Cardiac fibroblast (primary cell): Measurements from ENCODE around the gene NNMT.

ENCODE experiments used
- DNase-seq, 2 donors: peaks; one replicate each; pipeline versions ENCODE4 v3.0.0 to v3.0.0-alpha.2; 2010; ENCODE audit warnings: low read depth in 2 of 2
- H3K4me3 ChIP-seq, 2 donors: replicated peaks in 1 of 2; 1 replicate in 1 of 2; 2 replicates in 1 of 2; pipeline ENCODE4 v1.5.1; 2011; ENCODE audit warnings: low read depth in 2 of 2, low read length in 2 of 2, mild to moderate bottlenecking in 2 of 2, moderate library complexity in 1 of 2
- TF ChIP-seq, protein P1 (sequence below): IDR thresholded peaks from one replicate; pipeline ENCODE4 v1.5.1; 2011; ENCODE audit warnings: low read depth, mild to moderate bottlenecking, low read length, inconsistent platforms

NNMT gene

DNA sequence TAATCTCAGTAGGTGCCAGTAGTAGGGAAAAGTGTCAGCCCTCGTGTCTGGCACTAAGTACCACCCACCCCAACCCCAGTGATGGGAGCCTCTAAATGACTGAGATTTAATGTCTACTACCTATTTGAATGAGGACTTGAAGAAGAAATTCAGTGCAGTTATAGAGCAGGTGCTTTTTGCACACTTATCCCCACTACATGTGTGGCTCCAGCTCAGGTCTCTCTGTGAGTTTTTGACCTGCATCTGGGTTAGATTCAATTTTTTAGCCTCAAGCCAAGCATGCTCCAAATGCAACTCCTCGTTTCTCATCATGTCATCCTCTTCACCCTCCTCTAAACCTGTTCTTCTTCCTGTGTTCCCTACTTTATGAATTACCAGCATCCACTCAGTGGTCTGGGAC, 24.9 kb upstream of the NNMT start:
- no peak for DNase-seq
- no peak overlapping the region for H3K4me3 ChIP-seq
- TF ChIP-seq, protein P1, sequence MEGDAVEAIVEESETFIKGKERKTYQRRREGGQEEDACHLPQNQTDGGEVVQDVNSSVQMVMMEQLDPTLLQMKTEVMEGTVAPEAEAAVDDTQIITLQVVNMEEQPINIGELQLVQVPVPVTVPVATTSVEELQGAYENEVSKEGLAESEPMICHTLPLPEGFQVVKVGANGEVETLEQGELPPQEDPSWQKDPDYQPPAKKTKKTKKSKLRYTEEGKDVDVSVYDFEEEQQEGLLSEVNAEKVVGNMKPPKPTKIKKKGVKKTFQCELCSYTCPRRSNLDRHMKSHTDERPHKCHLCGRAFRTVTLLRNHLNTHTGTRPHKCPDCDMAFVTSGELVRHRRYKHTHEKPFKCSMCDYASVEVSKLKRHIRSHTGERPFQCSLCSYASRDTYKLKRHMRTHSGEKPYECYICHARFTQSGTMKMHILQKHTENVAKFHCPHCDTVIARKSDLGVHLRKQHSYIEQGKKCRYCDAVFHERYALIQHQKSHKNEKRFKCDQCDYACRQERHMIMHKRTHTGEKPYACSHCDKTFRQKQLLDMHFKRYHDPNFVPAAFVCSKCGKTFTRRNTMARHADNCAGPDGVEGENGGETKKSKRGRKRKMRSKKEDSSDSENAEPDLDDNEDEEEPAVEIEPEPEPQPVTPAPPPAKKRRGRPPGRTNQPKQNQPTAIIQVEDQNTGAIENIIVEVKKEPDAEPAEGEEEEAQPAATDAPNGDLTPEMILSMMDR: no peak

DNA sequence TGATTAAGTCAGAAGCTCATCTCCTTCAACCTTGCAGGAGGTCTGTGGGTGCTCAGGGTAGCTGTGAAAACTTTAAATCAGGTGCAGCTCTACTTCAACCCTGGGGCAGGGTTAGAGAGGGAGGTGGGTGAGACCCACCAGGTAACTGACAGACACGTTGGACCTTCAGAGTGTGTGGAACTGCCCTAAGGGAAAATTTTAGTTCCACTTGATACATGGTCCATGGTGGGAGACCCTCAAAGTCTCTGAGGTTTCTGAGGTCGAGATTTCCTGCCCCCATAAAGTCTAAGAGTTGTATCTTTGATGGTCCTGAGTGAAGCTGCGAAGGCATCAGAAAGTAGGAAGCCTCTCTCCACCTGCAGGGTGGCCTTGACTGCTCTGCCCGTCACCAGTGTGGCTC, 23.9 kb upstream of the NNMT start:
- no peak overlapping the region for H3K4me3 ChIP-seq
- no peak for DNase-seq
- TF ChIP-seq, protein P1: no peak

DNA sequence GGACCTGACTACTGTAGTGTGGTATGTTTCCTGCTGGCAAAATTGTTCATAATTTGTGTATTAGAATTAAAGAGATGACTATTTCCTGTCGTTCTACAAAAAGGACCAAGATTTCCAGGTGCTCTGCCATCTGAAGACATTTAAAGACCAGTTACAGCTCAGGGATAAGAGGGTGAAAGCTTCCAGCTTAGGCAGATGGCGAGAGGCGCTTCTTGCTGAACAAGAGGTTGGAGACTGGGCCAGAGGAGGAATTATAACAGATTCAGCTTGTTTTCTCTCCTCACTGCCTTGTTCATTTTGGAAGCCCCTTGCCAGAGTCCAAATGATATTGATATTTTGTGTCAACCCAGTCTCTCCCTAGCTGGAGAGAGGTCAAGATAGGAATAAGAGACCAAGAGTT, 23.1 kb upstream of the NNMT start:
- DNase-seq: no peak
- TF ChIP-seq, protein P1: no peak
- H3K4me3 ChIP-seq: no peak overlapping the region

DNA sequence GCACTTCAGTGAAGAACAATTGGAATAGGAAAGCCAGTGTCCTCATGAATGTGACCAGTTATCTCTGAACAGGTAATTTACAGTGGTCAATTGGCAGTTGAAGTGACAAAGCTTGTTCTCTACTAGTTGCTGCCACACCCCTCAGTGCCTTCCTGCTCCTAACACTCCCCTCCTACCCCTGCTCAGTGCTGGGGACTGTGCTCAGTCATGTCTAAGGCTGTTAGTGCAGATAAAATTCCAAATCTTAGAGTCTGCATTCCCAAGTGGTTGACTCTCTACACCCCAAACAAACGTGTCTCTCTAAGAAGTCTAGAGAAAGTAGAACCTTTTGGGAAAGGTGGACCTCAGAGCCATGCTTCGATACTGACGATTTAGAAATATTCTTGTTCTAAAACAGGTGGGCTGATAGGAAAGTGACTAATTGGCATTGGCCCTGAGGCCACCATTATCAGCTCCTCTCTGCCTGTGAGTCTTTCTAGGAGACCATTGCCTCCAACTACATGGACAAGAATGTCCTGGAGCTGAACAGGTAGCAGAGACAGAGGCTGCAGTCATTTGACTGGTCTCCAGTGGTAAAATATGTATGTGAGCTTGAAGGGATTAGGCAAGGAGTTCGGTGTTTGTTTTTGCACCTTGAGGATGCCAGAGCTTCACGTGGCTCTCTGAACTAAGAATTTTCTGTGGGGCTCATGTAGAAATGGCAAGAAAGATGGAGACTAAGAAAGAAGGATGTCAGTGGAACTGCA, 22.1 kb upstream of the NNMT start:
- no peak for DNase-seq
- TF ChIP-seq, protein P1: no peak
- no peak overlapping the region for H3K4me3 ChIP-seq

DNA sequence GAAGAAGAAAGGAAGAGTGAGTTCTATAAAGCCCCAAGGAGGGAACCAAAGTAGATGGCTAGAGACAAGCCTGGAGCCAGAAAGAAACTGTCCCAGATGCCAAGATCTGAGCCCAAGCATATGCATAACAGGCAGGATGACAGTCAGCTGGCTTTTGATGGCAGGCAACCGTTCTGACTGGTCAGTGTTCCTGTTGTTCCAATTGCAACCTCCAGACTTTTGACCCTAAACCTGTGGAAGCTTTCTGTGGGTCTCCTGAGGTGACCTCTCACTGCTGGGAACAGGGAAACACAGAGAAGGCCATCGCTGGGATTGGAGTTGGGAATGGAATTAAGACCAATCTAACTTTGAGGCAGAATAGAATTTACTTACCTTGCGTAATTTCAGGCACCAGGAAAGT, 21.6 kb upstream of the NNMT start:
- TF ChIP-seq, protein P1: no peak
- no peak for DNase-seq
- H3K4me3 ChIP-seq: no peak overlapping the region

DNA sequence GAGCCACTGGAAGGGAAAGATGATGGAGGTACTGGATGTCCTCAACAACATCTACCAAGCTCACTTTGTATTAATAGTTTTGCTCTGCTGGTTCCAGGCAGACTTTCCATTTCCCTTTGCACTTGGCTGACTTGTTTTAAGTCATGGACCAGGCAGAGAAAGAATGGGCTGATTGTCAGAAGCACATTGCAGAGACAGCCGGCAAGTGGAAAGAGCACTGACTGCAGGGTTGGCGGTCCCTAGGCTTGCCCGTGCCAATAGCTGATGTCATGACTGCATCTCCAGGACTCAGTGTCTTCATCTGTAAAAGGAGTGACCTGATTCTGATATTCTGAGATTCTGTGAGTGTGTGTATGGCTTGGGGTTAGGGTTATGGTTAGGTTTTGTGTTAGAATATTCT, 20.9 kb upstream of the NNMT start:
- TF ChIP-seq, protein P1: no peak
- H3K4me3 ChIP-seq: no peak overlapping the region
- DNase-seq: no peak

DNA sequence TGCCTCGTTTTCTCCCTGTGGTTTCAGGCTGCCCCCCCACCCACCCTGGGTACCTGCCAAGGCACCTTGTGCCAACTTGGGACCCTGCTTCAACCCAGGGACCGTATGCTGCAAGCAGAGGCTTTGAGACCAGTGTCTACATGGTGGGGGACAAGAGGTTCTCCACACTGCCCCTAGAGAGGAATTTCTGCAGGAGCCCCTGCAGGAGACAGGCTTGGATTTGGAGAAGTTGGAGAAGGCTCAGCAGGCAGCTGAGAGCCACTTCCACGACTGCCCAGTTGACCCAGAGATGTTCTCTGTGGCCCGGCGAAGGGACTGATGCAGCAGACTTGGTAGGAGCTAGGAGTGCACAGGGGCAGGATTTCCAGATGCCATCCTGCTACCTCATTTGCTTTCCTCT, 20.1 kb upstream of the NNMT start:
- no peak overlapping the region for H3K4me3 ChIP-seq
- TF ChIP-seq, protein P1: no peak
- DNase-seq: no peak
